Peyer's patch (tissue), 4 donors: ENCODE measurements around the gene CSGALNACT2.

Source experiments
- CTCF ChIP-seq, 6 experiments: fragments of 450-650 bp in 4 of 6; fragments of 200-600 bp in 2 of 6; sonication (generic) in 1 of 6; IDR thresholded peaks; one replicate each; pipeline ENCODE4 v1.5.1; 2017 to 2019; ENCODE audit warnings: antibody characterized with exemption in 6 of 6, mild to moderate bottlenecking in 3 of 6, moderate library complexity in 1 of 6
- POLR2A ChIP-seq, 2 donors: fragments of 450-650 bp; IDR thresholded peaks; one replicate each; pipeline ENCODE4 v1.5.1; 2017; ENCODE audit warnings: antibody characterized with exemption in 2 of 2, mild to moderate bottlenecking in 2 of 2, moderate library complexity in 2 of 2

- TF ChIP-seq POLR2A (IDR thresholded peaks at IDR 0.05) (no peak), CTCF (IDR thresholded peaks at IDR 0.05) (no peak)
Observed at GRCh38 chr10:43106256-43107091, 31.8 kb upstream of the CSGALNACT2 start.
